Mononuclear cell (primary cell): Measurements from ENCODE around the gene RIMBP2. TPM values are rescaled to one million over a fixed set of nuclear protein-coding genes. Genes with fewer than 3 reads are reported as not detected.

Experiments used
- H3K27me3 ChIP-seq: 2 replicates; pipeline ENCODE4 v1.6.0; 2011; ENCODE audit warnings: low read length, control low read depth; ENCODE audit not compliant: insufficient read depth
- H3K4me1 ChIP-seq: 2 replicates; pipeline ENCODE4 v1.5.1; 2011; ENCODE audit warnings: mild to moderate bottlenecking, low read length, control low read depth; ENCODE audit not compliant: insufficient read depth
- H3K4me3 ChIP-seq: 2 replicates; pipeline ENCODE4 v1.5.1; 2011; ENCODE audit warnings: mild to moderate bottlenecking, low read length, moderate library complexity
- H3K9me3 ChIP-seq: 2 replicates; pipeline ENCODE4 v1.5.1; 2011; ENCODE audit warnings: low read depth, mild to moderate bottlenecking, control low read depth, low read length
- total RNA-seq: library from RNA; depleted of rRNA; stranded (reverse); fragments of >200 nt; gene quantifications from one replicate; pipeline ENCODE4 v1.2.3, GENCODE V29; 2012

RIMBP2 gene
- total RNA-seq, 1 donor: not detected

- H3K9me3 ChIP-seq: no peaks in the 10 kb centered on the region
- no peaks in the 10 kb centered on the region for H3K27me3 ChIP-seq
Observed at GRCh38 chr12:130477266-130477665, 238.8 kb downstream of the RIMBP2 start.

GRCh38 chr12:130476451-130477135 is 239.5 kb downstream of the RIMBP2 start:
- Histone ChIP-seq H3K4me1 (no peaks in the 10 kb centered on the region), H3K9me3 (no peaks in the 10 kb centered on the region), H3K27me3 (no peaks in the 10 kb centered on the region), H3K4me3 (no peak overlapping the region)

More at GRCh38 chr12:130477266-130477665, 238.8 kb downstream of the RIMBP2 start:
- no peak overlapping the region for H3K4me3 ChIP-seq
- no peaks in the 10 kb centered on the region for H3K4me1 ChIP-seq

DNA sequence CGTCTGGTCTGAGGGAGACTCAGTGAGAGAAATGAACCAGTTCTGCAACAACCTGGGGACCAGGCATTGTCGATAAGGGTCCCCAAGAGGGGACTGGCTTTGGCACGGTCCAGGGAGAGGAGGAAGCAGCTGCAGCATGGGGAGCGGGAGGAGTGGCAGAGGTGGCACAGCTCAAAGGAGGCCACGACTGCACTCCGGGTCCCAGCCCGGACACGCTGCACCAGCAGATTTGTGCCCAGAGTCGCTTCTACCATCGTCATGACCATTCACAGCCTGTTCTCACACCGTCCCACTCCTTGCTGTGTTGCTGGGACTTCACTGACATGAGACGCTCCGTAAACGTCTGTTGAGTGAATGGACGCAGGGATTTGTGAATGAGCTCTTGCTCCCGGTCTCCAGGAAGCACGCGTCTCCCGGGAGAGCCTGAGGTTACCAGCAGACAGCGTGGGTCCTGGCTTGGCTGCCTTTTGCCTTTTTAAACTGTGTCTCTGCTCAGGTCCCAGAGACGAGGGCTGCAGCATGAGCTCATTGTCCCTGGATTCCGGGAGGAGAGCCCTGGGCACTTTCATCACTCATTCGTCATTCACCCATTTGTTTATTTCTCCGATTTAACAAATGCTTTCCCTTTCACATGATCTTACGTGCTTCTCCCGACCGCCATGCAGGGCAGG is 241.4 kb downstream of the RIMBP2 start:
- H3K4me3 ChIP-seq: no peak overlapping the region
- no peaks in the 10 kb centered on the region for H3K9me3 ChIP-seq
- no peaks in the 10 kb centered on the region for H3K27me3 ChIP-seq
- no peaks in the 10 kb centered on the region for H3K4me1 ChIP-seq

- Histone ChIP-seq H3K4me1 (no peaks in the 10 kb centered on the region), H3K9me3 (no peaks in the 10 kb centered on the region), H3K4me3 (no peak overlapping the region), H3K27me3 (no peaks in the 10 kb centered on the region)
Observed at GRCh38 chr12:130473266-130473665, 242.8 kb downstream of the RIMBP2 start.

DNA sequence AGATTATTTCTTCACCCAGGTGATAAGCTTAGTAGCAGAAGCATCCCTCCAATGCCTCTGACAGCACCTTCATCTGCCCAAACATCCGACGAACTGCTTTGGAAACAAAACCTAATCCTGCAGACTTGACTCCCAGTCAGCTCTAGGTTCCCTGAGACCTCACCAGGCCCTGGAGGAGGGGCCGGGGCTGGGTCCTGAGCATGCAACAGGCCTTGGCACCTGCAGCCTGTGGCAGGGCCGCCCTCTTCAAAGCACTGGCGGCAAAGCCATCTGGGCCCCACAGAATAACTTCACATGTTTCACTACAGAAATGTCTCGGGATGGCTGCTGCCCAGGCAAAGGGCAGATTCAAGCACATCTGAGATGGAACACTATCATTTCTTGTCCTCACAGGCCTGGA is 245.1 kb downstream of the RIMBP2 start:
- Histone ChIP-seq H3K4me3 (no peak overlapping the region), H3K4me1 (no peaks in the 10 kb centered on the region), H3K9me3 (no peaks in the 10 kb centered on the region), H3K27me3 (no peaks in the 10 kb centered on the region)

- Histone ChIP-seq H3K9me3 (no peaks in the 10 kb centered on the region), H3K27me3 (no peaks in the 10 kb centered on the region), H3K4me3 (no peak overlapping the region), H3K4me1 (no peaks in the 10 kb centered on the region)
Observed at GRCh38 chr12:130469552-130469951, 246.5 kb downstream of the RIMBP2 start.

- H3K27me3 ChIP-seq: no peaks in the 10 kb centered on the region
- no peak overlapping the region for H3K4me3 ChIP-seq
- H3K9me3 ChIP-seq: no peaks in the 10 kb centered on the region
- H3K4me1 ChIP-seq: no peaks in the 10 kb centered on the region
Observed at GRCh38 chr12:130468700-130469245, 247.3 kb downstream of the RIMBP2 start.

DNA sequence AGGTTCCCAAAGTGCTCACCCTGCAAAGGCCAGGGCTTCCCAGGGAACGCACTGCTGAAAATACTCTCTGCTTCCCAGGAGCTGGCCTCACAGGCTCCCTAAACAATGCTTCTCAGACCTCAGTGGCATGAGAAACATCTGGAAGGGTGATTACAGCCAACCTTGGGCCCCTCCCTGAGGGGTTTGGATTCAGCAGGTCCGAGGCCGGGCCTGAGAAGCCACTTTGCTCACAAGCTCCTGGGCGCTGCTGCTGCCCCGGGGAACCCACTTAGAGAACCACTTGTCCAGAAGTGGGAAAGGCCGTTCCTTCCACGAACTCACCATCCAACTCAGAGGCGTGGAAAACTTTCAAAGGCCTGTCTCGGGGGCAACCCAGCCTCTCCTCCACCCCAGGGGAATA is 247.9 kb downstream of the RIMBP2 start:
- H3K4me1 ChIP-seq: no peaks in the 10 kb centered on the region
- H3K9me3 ChIP-seq: no peaks in the 10 kb centered on the region
- no peak overlapping the region for H3K4me3 ChIP-seq
- no peaks in the 10 kb centered on the region for H3K27me3 ChIP-seq

- Histone ChIP-seq H3K9me3 (no peaks in the 10 kb centered on the region), H3K4me3 (no peak overlapping the region), H3K4me1 (no peaks in the 10 kb centered on the region), H3K27me3 (no peaks in the 10 kb centered on the region)
Observed at GRCh38 chr12:130465626-130466025, 250.5 kb downstream of the RIMBP2 start.

- Histone ChIP-seq H3K9me3 (no peaks in the 10 kb centered on the region), H3K27me3 (no peaks in the 10 kb centered on the region), H3K4me1 (no peaks in the 10 kb centered on the region), H3K4me3 (no peak overlapping the region)
Observed at GRCh38 chr12:130465046-130465445, 251.1 kb downstream of the RIMBP2 start.

DNA sequence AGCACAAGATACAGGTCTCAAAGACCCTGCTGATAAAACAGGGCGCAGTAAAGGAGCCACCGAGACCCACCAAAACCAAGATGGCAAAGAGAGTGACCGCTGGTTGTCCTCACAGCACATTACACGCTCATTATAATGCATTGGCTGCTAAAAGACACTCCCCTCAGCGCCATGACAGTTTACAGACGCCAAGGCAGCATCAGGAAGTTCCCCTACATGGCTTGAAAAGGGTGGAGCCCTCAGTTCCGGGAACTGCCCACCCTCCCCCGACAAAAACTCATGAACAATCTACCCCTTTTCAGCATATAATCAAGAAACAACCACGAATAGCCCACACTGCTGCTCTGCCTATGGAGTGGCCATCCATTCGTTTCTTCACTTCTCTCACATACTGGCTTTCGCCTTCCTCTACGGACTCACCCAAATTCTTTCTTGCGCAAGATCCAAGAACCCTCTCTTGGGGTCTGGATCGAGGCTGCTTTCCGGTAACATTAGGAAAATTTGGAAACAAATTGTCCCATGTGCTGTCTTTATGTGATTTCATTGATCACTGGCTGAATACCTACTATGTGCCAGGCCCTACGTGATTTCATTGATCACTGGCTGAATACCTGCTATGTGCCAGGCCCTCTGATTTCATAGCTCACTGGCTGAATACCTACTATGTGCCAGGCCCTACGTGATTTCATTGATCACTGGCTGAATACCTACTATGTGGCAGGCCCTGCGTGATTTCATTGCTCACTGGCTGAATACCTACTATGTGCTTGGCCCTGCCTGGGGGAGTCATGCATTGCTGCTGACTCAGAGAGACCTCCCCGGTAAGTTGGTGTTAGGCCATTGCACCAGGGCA is 252.1 kb downstream of the RIMBP2 start:
- H3K27me3 ChIP-seq: no peaks in the 10 kb centered on the region
- no peak overlapping the region for H3K4me3 ChIP-seq
- H3K9me3 ChIP-seq: no peaks in the 10 kb centered on the region
- H3K4me1 ChIP-seq: no peaks in the 10 kb centered on the region

- H3K27me3 ChIP-seq: no peaks in the 10 kb centered on the region
- H3K4me1 ChIP-seq: no peaks in the 10 kb centered on the region
- H3K9me3 ChIP-seq: no peaks in the 10 kb centered on the region
- H3K4me3 ChIP-seq: no peak overlapping the region
Observed at GRCh38 chr12:130463275-130463658, 252.8 kb downstream of the RIMBP2 start.

DNA sequence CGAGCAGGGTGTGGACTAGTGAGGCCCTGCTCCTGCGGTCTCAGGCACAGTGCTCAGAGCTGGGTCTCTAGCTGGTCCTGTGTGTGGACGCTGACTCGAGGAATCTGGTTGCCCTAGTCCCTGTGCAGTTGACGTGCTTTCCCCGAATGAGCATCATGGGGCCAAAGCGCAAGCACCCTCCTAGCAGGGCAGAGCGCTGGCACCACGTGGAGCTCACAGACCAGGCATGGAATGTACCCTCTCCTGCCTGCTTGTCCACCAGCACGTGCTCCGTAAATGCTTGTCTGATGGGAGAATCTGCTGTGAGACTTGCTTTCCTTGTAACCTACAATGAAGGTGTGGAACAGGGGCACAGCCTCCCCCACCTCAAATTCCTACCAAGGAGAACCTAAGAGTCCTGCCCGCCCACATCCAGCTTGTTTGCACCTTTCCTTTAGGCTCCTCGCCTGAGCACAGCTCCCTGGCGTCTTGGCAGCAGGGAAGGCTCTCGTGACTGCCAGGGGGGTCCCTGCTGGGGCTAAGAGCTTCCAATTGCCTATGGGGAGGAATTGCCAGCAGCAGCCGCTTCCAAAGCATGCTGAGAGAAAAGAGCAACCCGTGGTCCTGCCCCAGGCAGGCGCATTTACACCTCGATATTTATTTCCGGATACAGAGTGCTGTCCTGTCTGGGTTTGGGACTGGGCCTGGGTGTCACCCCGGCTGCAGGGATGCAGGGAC is 253.4 kb downstream of the RIMBP2 start:
- no peaks in the 10 kb centered on the region for H3K9me3 ChIP-seq
- no peaks in the 10 kb centered on the region for H3K4me1 ChIP-seq
- no peaks in the 10 kb centered on the region for H3K27me3 ChIP-seq
- no peak overlapping the region for H3K4me3 ChIP-seq

DNA sequence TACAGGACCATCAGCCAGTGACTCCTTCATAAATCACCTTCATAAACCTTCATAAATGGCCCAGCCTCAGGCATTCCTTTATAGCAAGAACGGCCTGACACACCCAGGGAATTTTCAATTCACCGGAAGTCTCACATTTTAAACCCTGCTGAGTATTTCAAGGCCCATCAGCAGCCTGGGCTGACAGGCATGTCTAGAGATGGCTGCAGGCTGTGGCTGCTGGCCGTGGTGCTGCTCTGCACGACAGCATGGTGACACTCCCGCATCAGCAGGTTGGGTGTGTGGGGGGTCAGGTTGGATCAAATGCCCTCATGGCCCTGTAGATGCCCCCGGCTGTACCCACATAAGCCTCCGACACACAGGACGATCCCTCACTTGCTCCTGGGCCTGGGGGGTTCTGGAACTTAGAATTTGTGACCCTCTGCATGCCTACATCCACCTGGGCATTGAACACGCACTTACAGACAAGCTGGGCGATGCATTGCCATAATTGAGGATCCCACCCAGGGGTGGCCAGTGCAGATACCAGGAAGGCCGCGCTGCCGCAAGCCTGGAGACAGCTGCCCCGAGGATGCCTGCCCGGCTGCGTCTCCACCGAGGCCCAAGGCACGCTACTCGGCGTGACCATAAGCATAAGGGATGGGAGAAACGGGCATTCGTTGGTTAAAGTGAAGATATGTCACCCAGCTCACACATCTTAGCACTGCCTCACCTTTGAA is 254.1 kb downstream of the RIMBP2 start:
- Histone ChIP-seq H3K27me3 (no peaks in the 10 kb centered on the region), H3K4me3 (no peak overlapping the region), H3K9me3 (no peaks in the 10 kb centered on the region), H3K4me1 (no peaks in the 10 kb centered on the region)
